ENCODE data around the gene SLC20A1.
"Not testable (repeated sequence)": the region's sequence is repeated elsewhere in the genome, so short reads cannot be mapped to it uniquely, and the experiment has no call there.

The SLC20A1 gene

DNA sequence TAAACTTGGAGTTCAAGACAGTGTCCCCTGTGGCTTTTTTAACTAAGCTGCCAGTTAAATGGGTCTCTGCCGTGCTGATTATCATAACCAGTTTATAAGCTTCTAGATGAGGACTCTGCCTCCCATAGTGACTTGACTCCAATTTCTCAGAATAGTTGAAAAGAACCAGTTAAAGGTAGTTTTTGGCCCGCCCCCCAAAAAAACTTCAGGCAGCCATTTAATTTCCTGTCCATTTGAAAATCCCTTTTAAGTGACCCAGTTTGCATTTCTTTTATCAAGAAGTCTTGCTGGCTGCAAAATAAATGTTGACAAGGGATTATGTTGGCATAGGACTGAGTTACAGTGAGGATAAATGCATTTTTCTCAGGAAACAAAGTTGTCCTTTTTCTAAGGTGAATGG lies 2.3 kb downstream of the SLC20A1 start:
- DNase-seq, result no peak

DNA sequence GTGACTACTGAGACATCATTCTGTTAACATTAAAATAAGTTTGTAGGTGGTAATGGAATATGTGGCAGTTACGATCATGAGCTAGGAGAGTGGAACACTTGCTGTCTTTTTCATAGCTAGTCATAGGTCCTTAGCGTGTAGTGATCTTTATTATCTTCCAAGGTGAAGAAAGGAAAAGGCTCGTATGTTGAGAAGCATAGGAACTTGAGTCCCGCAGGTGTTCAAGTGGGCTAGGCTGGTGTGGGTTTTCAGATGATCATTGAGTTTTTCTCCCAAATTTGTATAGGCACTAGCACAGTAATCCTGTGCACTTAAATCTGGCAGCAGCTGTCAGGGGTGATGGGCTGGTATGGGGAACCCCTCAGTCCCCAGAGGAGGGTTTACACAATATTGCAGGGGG lies 10.9 kb downstream of the SLC20A1 start:
- no peak for DNase-seq

- DNase-seq, result no peak
These were observed 12.6 kb downstream of the SLC20A1 start for GRCh38 chr2:112658301-112658700.

GRCh38 chr2:112658839-112659667 lies 13.3 kb downstream of the SLC20A1 start:
- no peak for DNase-seq

GRCh38 chr2:112660138-112660537 lies 14.4 kb downstream of the SLC20A1 start:
- DNase-seq, result no peak

DNA sequence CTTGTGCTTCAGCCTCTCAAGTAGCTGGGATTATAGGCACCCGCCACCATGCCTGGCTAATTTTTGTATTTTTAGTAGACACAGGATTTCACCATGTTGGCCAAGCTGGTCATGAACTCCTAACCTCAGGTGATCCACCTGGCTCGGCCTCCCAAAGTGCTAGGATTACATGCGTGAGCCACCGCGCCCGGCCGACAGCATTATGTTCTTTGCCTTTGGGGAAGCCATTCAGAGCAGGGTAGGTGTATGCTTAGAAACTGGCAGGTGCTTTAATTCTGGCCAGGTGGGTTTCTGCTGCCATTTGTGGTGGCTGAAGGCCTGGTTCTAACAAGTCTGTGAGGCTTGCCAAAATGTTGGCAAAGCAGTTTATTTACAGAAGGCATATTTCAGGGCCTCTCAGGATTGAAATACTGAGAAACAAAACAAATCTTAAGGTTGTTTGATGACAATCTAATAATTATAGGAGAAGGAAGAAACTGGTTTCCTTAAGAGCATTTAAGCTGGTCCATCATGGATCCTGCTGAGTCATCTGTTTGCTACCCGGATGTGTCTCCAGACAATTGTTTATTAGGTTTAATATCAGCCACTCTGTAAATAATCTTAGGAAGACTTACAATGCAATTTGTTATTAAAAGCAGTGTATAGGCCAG lies 16.0 kb downstream of the SLC20A1 start:
- DNase-seq, result no peak

- DNase-seq, result no peak
These were observed 17.0 kb downstream of the SLC20A1 start for GRCh38 chr2:112662704-112663103.

- no peak for DNase-seq
These were observed 18.9 kb downstream of the SLC20A1 start for GRCh38 chr2:112664689-112665088.

- no peak for DNase-seq
These were observed 19.5 kb downstream of the SLC20A1 start for GRCh38 chr2:112665113-112665780.

DNA sequence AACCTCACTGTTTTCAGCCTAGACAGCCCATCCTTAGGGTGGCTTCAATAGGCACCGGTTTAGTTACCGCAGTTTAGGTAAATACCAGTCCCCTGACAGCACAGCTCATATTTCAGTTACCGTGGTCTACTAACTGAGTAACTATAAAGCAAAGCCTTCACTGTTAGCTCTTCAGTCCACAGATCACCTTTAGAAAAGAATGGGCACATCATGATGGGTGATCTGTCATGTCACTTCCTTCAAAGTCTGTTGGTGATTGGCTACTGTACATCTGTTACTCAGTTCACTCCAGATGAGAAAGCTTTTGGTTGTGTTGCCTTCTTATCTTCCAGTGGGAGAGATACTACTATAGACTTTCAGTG lies 21.0 kb downstream of the SLC20A1 start:
- DNase-seq, result no peak

GRCh38 chr2:112667540-112667939 lies 21.8 kb downstream of the SLC20A1 start:
- DNase-seq, result not testable (repeated sequence)

GRCh38 chr2:112669667-112670066 lies 23.9 kb downstream of the SLC20A1 start:
- DNase-seq, result no peak

DNA sequence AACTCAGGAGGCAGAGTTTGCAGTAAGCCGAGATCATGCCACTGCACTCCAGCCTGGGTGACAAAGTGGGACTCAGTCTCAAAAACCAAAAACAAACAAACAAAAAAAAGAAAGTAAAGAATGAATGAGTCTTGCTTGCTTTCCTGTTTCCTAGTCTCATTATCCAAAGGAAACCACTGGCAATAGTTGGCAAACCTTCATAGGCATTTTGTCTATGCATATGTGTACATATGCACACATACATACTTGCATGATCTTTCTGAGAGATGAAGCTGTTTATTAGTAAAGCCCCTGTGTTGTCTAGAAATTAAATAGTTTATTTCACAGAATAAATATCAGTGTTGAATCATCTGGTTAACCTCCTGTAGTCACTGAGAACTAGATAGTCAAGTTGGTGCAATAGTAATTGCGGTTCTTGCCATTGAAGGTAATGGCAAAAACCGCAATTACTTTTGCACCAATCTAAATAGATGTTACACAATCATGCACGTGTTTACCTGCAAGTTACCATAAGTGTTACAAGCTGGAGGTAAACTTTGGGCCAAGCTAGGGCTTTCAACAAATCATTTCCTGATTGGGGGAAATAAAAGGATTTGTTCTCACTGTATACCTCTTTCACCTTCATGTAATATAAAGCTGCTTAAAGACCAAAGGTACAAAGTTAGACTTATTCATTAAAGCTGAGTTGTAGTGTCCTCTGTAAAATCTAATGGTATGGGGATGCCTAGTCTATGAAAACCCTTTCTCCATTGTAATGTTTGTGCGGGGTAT lies 24.7 kb downstream of the SLC20A1 start:
- no peak for DNase-seq

- DNase-seq, result peak; percentile 11
These were observed 26.1 kb downstream of the SLC20A1 start for GRCh38 chr2:112671801-112672200.

DNA sequence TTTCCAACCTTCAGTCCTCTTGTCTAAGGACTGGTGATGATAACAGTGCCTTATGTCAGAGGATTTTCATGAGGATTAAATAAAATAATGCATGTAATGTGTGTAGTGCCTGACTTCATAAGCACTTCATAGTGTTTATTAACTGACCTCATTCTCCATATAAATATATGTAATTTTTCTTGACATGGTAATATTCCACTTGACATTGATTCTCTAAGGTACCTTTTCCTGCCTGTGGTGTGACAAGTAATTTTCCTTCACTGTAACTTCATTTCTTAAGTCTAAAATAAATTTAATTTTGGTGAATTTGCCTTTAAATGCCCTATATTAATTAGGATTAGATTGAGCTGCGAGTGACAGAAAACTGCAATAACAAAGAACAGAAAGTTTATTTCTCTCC lies 27.3 kb downstream of the SLC20A1 start:
- DNase-seq, result no peak

DNA sequence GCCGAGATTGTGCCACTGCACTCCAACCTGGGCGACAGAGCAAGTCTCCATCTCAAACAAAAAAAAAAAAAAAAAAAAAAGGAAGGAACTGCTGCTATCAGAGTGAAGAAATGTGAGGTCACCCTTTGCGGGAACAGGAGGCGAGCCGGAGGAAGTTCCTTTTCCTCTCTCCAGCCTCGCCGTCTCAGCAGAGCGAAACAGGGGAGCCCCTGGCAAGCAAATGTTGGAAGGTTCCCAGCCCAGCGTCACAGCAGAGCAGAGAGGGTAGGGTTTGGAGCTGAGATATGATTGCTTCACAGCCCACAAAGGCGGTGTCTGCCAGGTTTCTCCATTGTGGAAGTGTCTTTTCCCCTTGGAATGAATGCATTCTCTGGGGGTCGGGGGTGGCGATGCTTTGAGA lies 28.5 kb downstream of the SLC20A1 start:
- DNase-seq, result no peak

DNA sequence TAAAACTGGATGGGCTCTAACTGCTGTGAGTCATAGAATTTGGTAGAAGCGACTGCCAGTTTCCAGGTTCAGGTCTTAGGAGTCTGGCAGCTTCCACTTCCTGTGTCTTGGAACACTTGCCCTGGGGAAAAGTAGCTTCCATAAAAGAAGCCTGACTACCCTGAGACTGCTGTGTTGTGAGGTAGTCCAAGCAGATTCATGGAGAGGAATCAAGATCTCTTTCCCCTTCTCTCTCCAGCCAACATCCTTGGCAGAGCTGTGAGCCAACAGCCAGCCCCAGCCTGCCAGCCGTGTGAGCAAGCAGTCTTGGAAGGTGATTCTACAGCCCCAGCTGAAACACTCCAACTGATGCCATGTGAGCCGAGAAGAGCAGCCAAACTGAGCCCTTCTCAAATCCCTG lies 33.7 kb downstream of the SLC20A1 start:
- no peak for DNase-seq

GRCh38 chr2:112680666-112681101 lies 34.9 kb downstream of the SLC20A1 start:
- no peak for DNase-seq

GRCh38 chr2:112682101-112682500 lies 36.4 kb downstream of the SLC20A1 start:
- DNase-seq, result no peak

GRCh38 chr2:112683550-112684414 lies 38.0 kb downstream of the SLC20A1 start:
- DNase-seq, result no peak

- no peak for DNase-seq
These were observed 38.7 kb downstream of the SLC20A1 start for GRCh38 chr2:112684415-112684775.

GRCh38 chr2:112685271-112685884 lies 39.6 kb downstream of the SLC20A1 start:
- no peak for DNase-seq
